ENCODE data around the gene ZC3H13. TPM values are rescaled to one million over a fixed set of nuclear protein-coding genes. Genes with fewer than 3 reads are reported as not detected.

The ZC3H13 gene
- total RNA-seq, 1 donor from 2014 or later: 58.8 TPM

- DNase-seq: no peak
- Mint-ChIP-seq H3K9me3 (no peaks in the 10 kb centered on the region), H3K36me3 (ENCODE audit: low read depth) (peaks cover 37% of the 10 kb centered on the region), H3K4me1 (no peaks in the 10 kb centered on the region), H3K27ac (no peak overlapping the region), H3K27me3 (no peaks in the 10 kb centered on the region), H3K4me3 (no peak overlapping the region)
- intact Hi-C loops (cut with micrococcal nuclease): no loop called here
Observed at GRCh38 chr13:45954836-45955800, 97.4 kb downstream of the ZC3H13 start.

- H3K9me3 Mint-ChIP-seq: no peaks in the 10 kb centered on the region
- no peaks in the 10 kb centered on the region for H3K27me3 Mint-ChIP-seq
- no peak overlapping the region for H3K4me3 Mint-ChIP-seq
- H3K36me3 Mint-ChIP-seq (ENCODE audit: low read depth): peaks cover 26% of the 10 kb centered on the region
- intact Hi-C loops (cut with micrococcal nuclease): no loop called here
- H3K27ac Mint-ChIP-seq: no peak overlapping the region
- no peak for DNase-seq
- H3K4me1 Mint-ChIP-seq: no peaks in the 10 kb centered on the region
Observed at GRCh38 chr13:45953082-45953481, 99.5 kb downstream of the ZC3H13 start.

GRCh38 chr13:45951724-45952123, 100.8 kb downstream of the ZC3H13 start:
- DNase-seq: peak; percentile 48
- Mint-ChIP-seq H3K36me3 (ENCODE audit: low read depth) (peaks cover 16% of the 10 kb centered on the region), H3K9me3 (no peaks in the 10 kb centered on the region), H3K4me1 (peaks cover 2% of the 10 kb centered on the region), H3K27me3 (no peaks in the 10 kb centered on the region), H3K27ac (no peak overlapping the region), H3K4me3 (no peak overlapping the region)
- intact Hi-C loops (cut with micrococcal nuclease): no loop called here

GRCh38 chr13:45951166-45951565, 101.4 kb downstream of the ZC3H13 start:
- DNase-seq: no peak
- Mint-ChIP-seq H3K27me3 (no peaks in the 10 kb centered on the region), H3K4me3 (no peak overlapping the region), H3K36me3 (ENCODE audit: low read depth) (peaks cover 12% of the 10 kb centered on the region), H3K27ac (no peak overlapping the region), H3K4me1 (peaks cover 2% of the 10 kb centered on the region), H3K9me3 (no peaks in the 10 kb centered on the region)
- intact Hi-C loops (cut with micrococcal nuclease): no loop called here

GRCh38 chr13:45950386-45951000, 102.1 kb downstream of the ZC3H13 start:
- DNase-seq: no peak
- H3K27ac Mint-ChIP-seq: no peak overlapping the region
- no peaks in the 10 kb centered on the region for H3K27me3 Mint-ChIP-seq
- H3K36me3 Mint-ChIP-seq (ENCODE audit: low read depth): peaks cover 7% of the 10 kb centered on the region
- no peak overlapping the region for H3K4me3 Mint-ChIP-seq
- intact Hi-C loops (cut with micrococcal nuclease): no loop called here
- H3K4me1 Mint-ChIP-seq: peaks cover 2% of the 10 kb centered on the region
- H3K9me3 Mint-ChIP-seq: no peaks in the 10 kb centered on the region

GRCh38 chr13:45949161-45949560, 103.4 kb downstream of the ZC3H13 start:
- no peak overlapping the region for H3K4me3 Mint-ChIP-seq
- no peak overlapping the region for H3K27ac Mint-ChIP-seq
- intact Hi-C loops (cut with micrococcal nuclease): no loop called here
- H3K4me1 Mint-ChIP-seq: peaks cover 2% of the 10 kb centered on the region
- DNase-seq: no peak
- no peaks in the 10 kb centered on the region for H3K27me3 Mint-ChIP-seq
- peaks cover 2% of the 10 kb centered on the region for H3K36me3 Mint-ChIP-seq (ENCODE audit: low read depth)
- no peaks in the 10 kb centered on the region for H3K9me3 Mint-ChIP-seq

- Mint-ChIP-seq H3K36me3 (ENCODE audit: low read depth) (no peaks in the 10 kb centered on the region), H3K27me3 (peaks cover 6% of the 10 kb centered on the region), H3K4me1 (peaks cover 2% of the 10 kb centered on the region), H3K4me3 (no peak overlapping the region), H3K9me3 (no peaks in the 10 kb centered on the region), H3K27ac (no peak overlapping the region)
- DNase-seq: no peak
- intact Hi-C loops (cut with micrococcal nuclease): no loop called here
Observed at GRCh38 chr13:45943965-45944364, 108.6 kb downstream of the ZC3H13 start.

- Mint-ChIP-seq H3K9me3 (no peaks in the 10 kb centered on the region), H3K4me1 (peaks cover 2% of the 10 kb centered on the region), H3K36me3 (ENCODE audit: low read depth) (no peaks in the 10 kb centered on the region), H3K27me3 (peaks cover 6% of the 10 kb centered on the region), H3K4me3 (no peak overlapping the region), H3K27ac (no peak overlapping the region)
- intact Hi-C loops (cut with micrococcal nuclease): no loop called here
- no peak for DNase-seq
Observed at GRCh38 chr13:45943120-45943519, 109.4 kb downstream of the ZC3H13 start.

GRCh38 chr13:45941261-45941660, 111.3 kb downstream of the ZC3H13 start:
- no peaks in the 10 kb centered on the region for H3K4me1 Mint-ChIP-seq
- H3K9me3 Mint-ChIP-seq: no peaks in the 10 kb centered on the region
- intact Hi-C loops (cut with micrococcal nuclease): no loop called here
- peaks cover 6% of the 10 kb centered on the region for H3K27me3 Mint-ChIP-seq
- DNase-seq: no peak
- no peak overlapping the region for H3K27ac Mint-ChIP-seq
- no peaks in the 10 kb centered on the region for H3K36me3 Mint-ChIP-seq (ENCODE audit: low read depth)
- H3K4me3 Mint-ChIP-seq: no peak overlapping the region

GRCh38 chr13:45940061-45940460, 112.5 kb downstream of the ZC3H13 start:
- Mint-ChIP-seq H3K36me3 (ENCODE audit: low read depth) (no peaks in the 10 kb centered on the region), H3K4me3 (no peak overlapping the region), H3K27me3 (peaks cover 8% of the 10 kb centered on the region), H3K9me3 (no peaks in the 10 kb centered on the region), H3K4me1 (no peaks in the 10 kb centered on the region), H3K27ac (no peak overlapping the region)
- no peak for DNase-seq
- intact Hi-C loops (cut with micrococcal nuclease): no loop called here

- H3K4me1 Mint-ChIP-seq: no peaks in the 10 kb centered on the region
- H3K36me3 Mint-ChIP-seq (ENCODE audit: low read depth): no peaks in the 10 kb centered on the region
- H3K27ac Mint-ChIP-seq: no peak overlapping the region
- H3K9me3 Mint-ChIP-seq: no peaks in the 10 kb centered on the region
- H3K4me3 Mint-ChIP-seq: no peak overlapping the region
- peaks cover 12% of the 10 kb centered on the region for H3K27me3 Mint-ChIP-seq
- intact Hi-C loops (cut with micrococcal nuclease): no loop called here
- no peak for DNase-seq
Observed at GRCh38 chr13:45936621-45937020, 115.9 kb downstream of the ZC3H13 start.

- Mint-ChIP-seq H3K36me3 (ENCODE audit: low read depth) (no peaks in the 10 kb centered on the region), H3K27me3 (peaks cover 10% of the 10 kb centered on the region), H3K27ac (no peak overlapping the region), H3K9me3 (no peaks in the 10 kb centered on the region), H3K4me3 (no peak overlapping the region), H3K4me1 (no peaks in the 10 kb centered on the region)
- intact Hi-C loops (cut with micrococcal nuclease): no loop called here
- DNase-seq: no peak
Observed at GRCh38 chr13:45934283-45934682, 118.3 kb downstream of the ZC3H13 start.

GRCh38 chr13:45933203-45933908, 119.2 kb downstream of the ZC3H13 start:
- H3K4me1 Mint-ChIP-seq: no peaks in the 10 kb centered on the region
- no peak overlapping the region for H3K27ac Mint-ChIP-seq
- no peaks in the 10 kb centered on the region for H3K9me3 Mint-ChIP-seq
- peaks cover 10% of the 10 kb centered on the region for H3K27me3 Mint-ChIP-seq
- H3K36me3 Mint-ChIP-seq (ENCODE audit: low read depth): no peaks in the 10 kb centered on the region
- DNase-seq: no peak
- no peak overlapping the region for H3K4me3 Mint-ChIP-seq
- intact Hi-C loops (cut with micrococcal nuclease): no loop called here

- H3K9me3 Mint-ChIP-seq: no peaks in the 10 kb centered on the region
- H3K27ac Mint-ChIP-seq: no peak overlapping the region
- H3K4me3 Mint-ChIP-seq: no peak overlapping the region
- H3K4me1 Mint-ChIP-seq: no peaks in the 10 kb centered on the region
- no peak for DNase-seq
- intact Hi-C loops (cut with micrococcal nuclease): no loop called here
- peaks cover 10% of the 10 kb centered on the region for H3K27me3 Mint-ChIP-seq
- no peaks in the 10 kb centered on the region for H3K36me3 Mint-ChIP-seq (ENCODE audit: low read depth)
Observed at GRCh38 chr13:45932676-45933075, 119.9 kb downstream of the ZC3H13 start.

Data from activated CD4-positive, alpha-beta T cell treated with anti-CD3 and anti-CD28 coated beads, Interleukin-2, amount 10 ng/mL, durations not matched to agents 24 days and 14 days (primary cell).